Calu3 (cell line): ENCODE results near the gene HACD2. TPM values are rescaled to one million over a fixed set of nuclear protein-coding genes. Genes with fewer than 3 reads are reported as not detected.

Source experiments
- BruUV-seq: library from RNA; stranded (reverse); fragments of 400-500 nt; replicated peaks from 2 replicates; lab custom pipeline; 2021; lab: Mats Ljungman, UMichigan
- CTCF ChIA-PET: fragments of 300-600 bp; sonication (Branson Sonifier 250); formaldehyde crosslinking; loops from one replicate; lab custom pipeline; 2022; ENCODE audit warnings: antibody characterized with exemption; lab: Charles Lee
- DNase-seq: peaks from one replicate; pipeline ENCODE4 v3.0.0; 2022
- H3K27ac Mint-ChIP-seq: one replicate; pipeline ENCODE4 v1.8.0; 2022; ENCODE audit warnings: mixed read lengths; ENCODE audit not compliant: unreplicated experiment
- H3K27me3 Mint-ChIP-seq: one replicate; pipeline ENCODE4 v1.8.0; 2022; ENCODE audit warnings: mixed read lengths; ENCODE audit not compliant: unreplicated experiment
- H3K36me3 Mint-ChIP-seq: one replicate; pipeline ENCODE4 v1.8.0; 2022; ENCODE audit warnings: mild to moderate bottlenecking, moderate library complexity, mixed read lengths; ENCODE audit not compliant: insufficient read depth, unreplicated experiment
- H3K4me1 Mint-ChIP-seq: one replicate; pipeline ENCODE4 v1.8.0; 2022; ENCODE audit warnings: mild to moderate bottlenecking, low read depth, mixed read lengths; ENCODE audit not compliant: unreplicated experiment
- H3K4me3 Mint-ChIP-seq: one replicate; pipeline ENCODE4 v1.8.0; 2022; ENCODE audit warnings: mild to moderate bottlenecking, low read depth, moderate library complexity, mixed read lengths; ENCODE audit not compliant: unreplicated experiment
- H3K9me3 Mint-ChIP-seq: one replicate; pipeline ENCODE4 v1.8.0; 2022; ENCODE audit warnings: low read depth, mixed read lengths; ENCODE audit not compliant: unreplicated experiment
- CTCF ChIP-seq: fragments of 200-600 bp; IDR thresholded peaks from one replicate; pipeline ENCODE4 v1.8.0; 2022; ENCODE audit warnings: antibody characterized with exemption; ENCODE audit not compliant: unreplicated experiment
- intact Hi-C: fragments of 100-400 bp; cut with micrococcal nuclease; formaldehyde crosslinking; loops from one replicate; pipeline ENCODE4 v1.10.0; 2022; ENCODE audit not compliant: unreplicated experiment
- total RNA-seq: library from RNA; stranded (reverse); gene quantifications from 2 replicates; pipeline ENCODE4 v1.2.3, GENCODE V29; 2022

HACD2 gene
- total RNA-seq, 1 experiment from 2014 or later = 69.0 TPM

- peak; percentile 14 for DNase-seq
Measured at GRCh38 chr3:123521179-123521969, 63.5 kb downstream of the HACD2 start.

GRCh38 chr3:123520656-123521055 is 64.2 kb downstream of the HACD2 start:
- DNase-seq = no peak
- H3K9me3 Mint-ChIP-seq = no peaks in the 10 kb centered on the region
- no peak for TF ChIP-seq CTCF
- no TSS peak for BruUV-seq
- no peak overlapping the region for H3K4me3 Mint-ChIP-seq
- intact Hi-C loops = no loop called here
- H3K27ac Mint-ChIP-seq = no peak overlapping the region
- peaks cover 19% of the 10 kb centered on the region for H3K4me1 Mint-ChIP-seq
- CTCF ChIA-PET = no interaction called here
- no peaks in the 10 kb centered on the region for H3K27me3 Mint-ChIP-seq
- H3K36me3 Mint-ChIP-seq = peaks cover 1% of the 10 kb centered on the region

More at GRCh38 chr3:123521179-123521969, 63.5 kb downstream of the HACD2 start:
- no peak for TF ChIP-seq CTCF
- Mint-ChIP-seq H3K27ac (no peak overlapping the region), H3K27me3 (no peaks in the 10 kb centered on the region), H3K36me3 (peaks cover 6% of the 10 kb centered on the region), H3K4me1 (peaks cover 19% of the 10 kb centered on the region), H3K4me3 (no peak overlapping the region), H3K9me3 (no peaks in the 10 kb centered on the region)
- CTCF ChIA-PET = interaction anchor here (1.0 kb wide), 1 partner anchor 32 kb away, joined by 4 read pairs; no protein-coding TSS in a partner anchor
- BruUV-seq = no TSS peak
- intact Hi-C loops = no loop called here

- no peak overlapping the region for H3K27ac Mint-ChIP-seq
Measured at GRCh38 chr3:123518892-123519485, 65.9 kb downstream of the HACD2 start.

GRCh38 chr3:123511726-123512125 is 73.1 kb downstream of the HACD2 start:
- BruUV-seq = no TSS peak
- Mint-ChIP-seq H3K9me3 (no peaks in the 10 kb centered on the region), H3K27me3 (no peaks in the 10 kb centered on the region), H3K4me1 (no peaks in the 10 kb centered on the region), H3K4me3 (no peak overlapping the region), H3K36me3 (peaks cover 6% of the 10 kb centered on the region), H3K27ac (no peak overlapping the region)
- intact Hi-C loops = no loop called here
- CTCF ChIA-PET = no interaction called here
- no peak for TF ChIP-seq CTCF
- no peak for DNase-seq

More at GRCh38 chr3:123518892-123519485, 65.9 kb downstream of the HACD2 start:
- peaks cover 19% of the 10 kb centered on the region for H3K4me1 Mint-ChIP-seq
- H3K4me3 Mint-ChIP-seq = no peak overlapping the region
- no peaks in the 10 kb centered on the region for H3K9me3 Mint-ChIP-seq
- intact Hi-C loops = no loop called here
- H3K36me3 Mint-ChIP-seq = peaks cover under 1% of the 10 kb centered on the region
- no peak for DNase-seq
- H3K27me3 Mint-ChIP-seq = no peaks in the 10 kb centered on the region
- no TSS peak for BruUV-seq
- CTCF ChIA-PET = interaction anchor here (0.7 kb wide), 1 partner anchor 538 kb away, joined by 4 read pairs; no protein-coding TSS in a partner anchor
- TF ChIP-seq CTCF = no peak
